ENCODE data around the gene JMJD7.

- TF ChIP-seq ARNTL (CRISPR knock-in tag; IDR thresholded peaks at IDR 0.05; ENCODE audit: borderline replicate concordance, low read depth) (no peak), ESRRG (CRISPR knock-in tag; IDR thresholded peaks at IDR 0.05) (no peak)
Measured at GRCh38 chr15:41834096-41834495, 6.2 kb downstream of the JMJD7 start.
